KMS-11 (cell line): ENCODE results near the gene SYNDIG1.

Source experiments
- H2AFZ ChIP-seq: fragments of 200-600 bp; sonication (generic); 2 replicates; pipeline ENCODE4 v1.6.1; 2016; ENCODE audit warnings: antibody characterized with exemption, mixed run types, low read depth
- H3K27ac ChIP-seq: fragments of 200-600 bp; sonication (generic); 2 replicates; pipeline ENCODE4 v1.6.1; 2016; ENCODE audit warnings: mild to moderate bottlenecking, mixed run types
- H3K27me3 ChIP-seq: fragments of 200-600 bp; sonication (generic); 2 replicates; pipeline ENCODE4 v1.6.1; 2017; ENCODE audit warnings: mild to moderate bottlenecking, low read depth, mixed run types, moderate library complexity; ENCODE audit not compliant: insufficient read depth
- H3K36me3 ChIP-seq: fragments of 200-600 bp; sonication (generic); 2 replicates; pipeline ENCODE4 v1.6.1; 2017; ENCODE audit warnings: mild to moderate bottlenecking, mixed run types; ENCODE audit not compliant: insufficient read depth
- H3K4me1 ChIP-seq: fragments of 200-600 bp; sonication (generic); 2 replicates; pipeline ENCODE4 v1.6.1; 2016; ENCODE audit warnings: mild to moderate bottlenecking, low read depth, mixed run types; ENCODE audit not compliant: poor library complexity, severe bottlenecking
- H3K4me2 ChIP-seq: fragments of 200-600 bp; sonication (generic); 2 replicates; pipeline ENCODE4 v1.7.0; 2016; ENCODE audit warnings: mild to moderate bottlenecking, mixed run types
- H3K4me3 ChIP-seq: fragments of 200-600 bp; sonication (generic); IDR thresholded peaks from 2 replicates; pipeline ENCODE4 v1.6.1; 2017; ENCODE audit warnings: low read depth, low read length, mixed read lengths; ENCODE audit not compliant: insufficient read depth
- H3K79me2 ChIP-seq: fragments of 200-600 bp; sonication (generic); 2 replicates; pipeline ENCODE4 v1.6.1; 2016; ENCODE audit warnings: low read depth, mixed run types; ENCODE audit not compliant: insufficient read depth
- H3K9ac ChIP-seq: fragments of 200-600 bp; sonication (generic); 2 replicates; pipeline ENCODE4 v1.6.1; 2016; ENCODE audit warnings: mild to moderate bottlenecking, mixed run types
- H4K20me1 ChIP-seq: fragments of 200-600 bp; sonication (generic); 2 replicates; pipeline ENCODE4 v1.6.1; 2016; ENCODE audit warnings: mild to moderate bottlenecking, mixed run types; ENCODE audit not compliant: insufficient read depth
- CTCF ChIP-seq: fragments of 200-600 bp; sonication (generic); conservative IDR thresholded peaks from 2 replicates; pipeline ENCODE4 v1.6.1; 2017; ENCODE audit warnings: low read depth, mild to moderate bottlenecking, antibody characterized with exemption, low read length, moderate library complexity, mixed read lengths

SYNDIG1 gene

GRCh38 chr20:24542721-24543120, 73.3 kb downstream of the SYNDIG1 start:
- Histone ChIP-seq H3K4me2 (no peak overlapping the region), H4K20me1 (no peaks in the 10 kb centered on the region), H3K4me3 (no peak overlapping the region), H3K27ac (no peak overlapping the region), H3K4me1 (peaks cover 19% of the 10 kb centered on the region), H3K9ac (no peak overlapping the region), H3K36me3 (no peaks in the 10 kb centered on the region), H3K27me3 (no peaks in the 10 kb centered on the region), H2AFZ (no peak overlapping the region), H3K79me2 (peaks cover 6% of the 10 kb centered on the region; the same call in 1 of the 2 replicates)
- TF ChIP-seq CTCF, result no peak

- H3K4me3 ChIP-seq, result no peak overlapping the region
- no peak overlapping the region for H3K9ac ChIP-seq
- no peak for TF ChIP-seq CTCF
- no peaks in the 10 kb centered on the region for H3K36me3 ChIP-seq
- no peak overlapping the region for H3K4me2 ChIP-seq
- no peaks in the 10 kb centered on the region for H4K20me1 ChIP-seq
- peaks cover 6% of the 10 kb centered on the region; the same call in 1 of the 2 replicates for H3K79me2 ChIP-seq
- H3K27me3 ChIP-seq, result no peaks in the 10 kb centered on the region
- no peak overlapping the region for H2AFZ ChIP-seq
- H3K27ac ChIP-seq, result no peak overlapping the region
- H3K4me1 ChIP-seq, result peaks cover 19% of the 10 kb centered on the region
These were observed 73.7 kb downstream of the SYNDIG1 start for GRCh38 chr20:24543168-24543567.

- H3K4me3 ChIP-seq, result no peak overlapping the region
These were observed 74.3 kb downstream of the SYNDIG1 start for GRCh38 chr20:24543741-24544140.

GRCh38 chr20:24544371-24544770, 74.9 kb downstream of the SYNDIG1 start:
- H3K9ac ChIP-seq, result no peak overlapping the region
- no peak overlapping the region for H3K27ac ChIP-seq
- no peak overlapping the region for H2AFZ ChIP-seq
- H3K4me3 ChIP-seq, result no peak overlapping the region
- no peak for TF ChIP-seq CTCF
- H4K20me1 ChIP-seq, result no peaks in the 10 kb centered on the region
- H3K79me2 ChIP-seq, result 0 out of 2 replicates have a peak, but pooled peaks cover 6% of the 10 kb centered on the region
- H3K4me2 ChIP-seq, result no peak overlapping the region
- no peaks in the 10 kb centered on the region for H3K27me3 ChIP-seq
- peaks cover 19% of the 10 kb centered on the region for H3K4me1 ChIP-seq
- no peaks in the 10 kb centered on the region for H3K36me3 ChIP-seq

More at GRCh38 chr20:24543741-24544140, 74.3 kb downstream of the SYNDIG1 start:
- Histone ChIP-seq H2AFZ (no peak overlapping the region), H3K4me2 (no peak overlapping the region), H3K36me3 (no peaks in the 10 kb centered on the region), H3K79me2 (0 out of 2 replicates have a peak, but pooled peaks cover 6% of the 10 kb centered on the region), H3K27me3 (no peaks in the 10 kb centered on the region), H3K4me1 (peaks cover 19% of the 10 kb centered on the region), H3K27ac (no peak overlapping the region), H4K20me1 (no peaks in the 10 kb centered on the region), H3K9ac (no peak overlapping the region)
- TF ChIP-seq CTCF, result no peak
